Measurements from ENCODE around the gene CCL4. TPM values are rescaled to one million over a fixed set of nuclear protein-coding genes. Genes with fewer than 3 reads are reported as not detected.
"Not testable (repeated sequence)": the region's sequence is repeated elsewhere in the genome, so short reads cannot be mapped to it uniquely, and the experiment has no call there.

Gene CCL4
- total RNA-seq, 4 donors from 2014 or later = 0.90 to 2.4 (median 1.9) TPM; not detected in 1

- no peak overlapping the region for H3K4me3 ChIP-seq
- no peaks in the 10 kb centered on the region for H3K9me3 ChIP-seq
- H3K27me3 ChIP-seq = no peaks in the 10 kb centered on the region
- H3K4me1 ChIP-seq = peaks cover 0 to 7% (median 0%) of the 10 kb centered on the region in 4 donors
- TF ChIP-seq CTCF (IDR thresholded peaks at IDR 0.05) = no peak
- no peak for TF ChIP-seq EP300 (IDR thresholded peaks at IDR 0.05)
- no peak for TF ChIP-seq POLR2A (IDR thresholded peaks at IDR 0.05)
- H3K27ac ChIP-seq = no peak overlapping the region
- no peaks in the 10 kb centered on the region for H3K36me3 ChIP-seq
- DNase-seq (ENCODE audit: low spot score in 2 of 2) = no peak
- WGBS, 2 donors = 15 to 27% methylated on average over 5 of the region's 5 CpGs
These were observed 14.1 kb downstream of the CCL4 start for GRCh38 chr17:36117505-36118382.

- peaks cover 0 to 7% (median 0%) of the 10 kb centered on the region in 4 donors for H3K4me1 ChIP-seq
- H3K27ac ChIP-seq = no peak overlapping the region
- no peaks in the 10 kb centered on the region for H3K27me3 ChIP-seq
- H3K4me3 ChIP-seq = no peak overlapping the region
- no peaks in the 10 kb centered on the region for H3K36me3 ChIP-seq
- WGBS, 2 donors = 88 to 92% methylated on average over 12 of the region's 12 CpGs
- no peaks in the 10 kb centered on the region for H3K9me3 ChIP-seq
- DNase-seq (ENCODE audit: low spot score in 2 of 2) = no peak
- TF ChIP-seq CTCF (IDR thresholded peaks at IDR 0.05) = no peak
- TF ChIP-seq POLR2A (IDR thresholded peaks at IDR 0.05) = no peak
- no peak for TF ChIP-seq EP300 (IDR thresholded peaks at IDR 0.05)
These were observed 15.1 kb downstream of the CCL4 start for GRCh38 chr17:36118477-36119353.

- Histone ChIP-seq H3K36me3 (peaks cover 0 to 3% (median 0%) of the 10 kb centered on the region in 3 donors), H3K27me3 (no peaks in the 10 kb centered on the region), H3K9me3 (peaks cover 0 to 6% (median 0%) of the 10 kb centered on the region in 4 donors), H3K4me1 (peaks cover 0 to 7% (median 0%) of the 10 kb centered on the region in 4 donors), H3K4me3 (no peak overlapping the region), H3K27ac (no peak overlapping the region)
- WGBS, 2 donors = 68 to 72% methylated on average over 3 of the region's 3 CpGs
- no peak for TF ChIP-seq EP300 (IDR thresholded peaks at IDR 0.05)
- TF ChIP-seq POLR2A (IDR thresholded peaks at IDR 0.05) = no peak
- TF ChIP-seq CTCF (IDR thresholded peaks at IDR 0.05) = no peak
- no peak for DNase-seq (ENCODE audit: low spot score in 2 of 2)
These were observed 16.6 kb downstream of the CCL4 start for GRCh38 chr17:36120221-36120620.

GRCh38 chr17:36121099-36121498, 17.5 kb downstream of the CCL4 start:
- not testable (repeated sequence) for H3K27ac ChIP-seq; H3K4me1 ChIP-seq; DNase-seq (ENCODE audit: low spot score in 2 of 2); H3K36me3 ChIP-seq; H3K4me3 ChIP-seq; H3K27me3 ChIP-seq
- WGBS, 2 donors = 65 to 70% methylated on average over 6 of the region's 6 CpGs
- H3K9me3 ChIP-seq = peaks cover 0 to 14% (median 0%) of the 10 kb centered on the region in 4 donors

GRCh38 chr17:36123431-36123830, 19.8 kb downstream of the CCL4 start:
- Histone ChIP-seq H3K4me1 (peaks cover 0 to 8% (median 0%) of the 10 kb centered on the region in 4 donors), H3K4me3 (no peak overlapping the region), H3K27ac (no peak overlapping the region), H3K27me3 (no peaks in the 10 kb centered on the region), H3K9me3 (peaks cover 0 to 23% (median 0%) of the 10 kb centered on the region in 4 donors), H3K36me3 (peaks cover 0 to 5% (median 0%) of the 10 kb centered on the region in 3 donors)
- WGBS, 2 donors = 65 to 78% methylated on average over 2 of the region's 2 CpGs
- no peak for DNase-seq (ENCODE audit: low spot score in 2 of 2)
- TF ChIP-seq POLR2A (IDR thresholded peaks at IDR 0.05) = no peak
- TF ChIP-seq EP300 (IDR thresholded peaks at IDR 0.05) = no peak
- TF ChIP-seq CTCF (IDR thresholded peaks at IDR 0.05) = no peak

Data from tibial nerve (tissue), 4 donors.